Nephron progenitor cell (in vitro differentiated cells): ENCODE results near the gene CYP26B1.

Experiments used
- DNase-seq: peaks from one replicate; pipeline ENCODE4 v3.0.0; 2021
- H3K27ac Mint-ChIP-seq: 2 replicates; pipeline ENCODE4 v1.8.0; 2021; ENCODE audit warnings: mild to moderate bottlenecking, moderate library complexity, mixed read lengths
- H3K27me3 Mint-ChIP-seq: 2 replicates; pipeline ENCODE4 v1.8.0; 2021; ENCODE audit warnings: mild to moderate bottlenecking, low read depth, mixed read lengths; ENCODE audit not compliant: poor library complexity
- H3K36me3 Mint-ChIP-seq: 2 replicates; pipeline ENCODE4 v1.8.0; 2021; ENCODE audit warnings: low read depth, mixed read lengths
- H3K4me1 Mint-ChIP-seq: 2 replicates; pipeline ENCODE4 v1.8.0; 2021; ENCODE audit warnings: mixed read lengths
- H3K4me3 Mint-ChIP-seq: 2 replicates; pipeline ENCODE4 v1.8.0; 2021; ENCODE audit warnings: mild to moderate bottlenecking, moderate library complexity, mixed read lengths
- H3K9me3 Mint-ChIP-seq: 2 replicates; pipeline ENCODE4 v1.8.0; 2021; ENCODE audit warnings: mild to moderate bottlenecking, moderate library complexity, mixed read lengths
- TF ChIP-seq, protein P1 (sequence below): fragments of 200-600 bp; sonication (generic); IDR thresholded peaks from 2 replicates; pipeline ENCODE4 v1.5.0; 2021; ENCODE audit warnings: antibody characterized with exemption

Gene CYP26B1, protein sequence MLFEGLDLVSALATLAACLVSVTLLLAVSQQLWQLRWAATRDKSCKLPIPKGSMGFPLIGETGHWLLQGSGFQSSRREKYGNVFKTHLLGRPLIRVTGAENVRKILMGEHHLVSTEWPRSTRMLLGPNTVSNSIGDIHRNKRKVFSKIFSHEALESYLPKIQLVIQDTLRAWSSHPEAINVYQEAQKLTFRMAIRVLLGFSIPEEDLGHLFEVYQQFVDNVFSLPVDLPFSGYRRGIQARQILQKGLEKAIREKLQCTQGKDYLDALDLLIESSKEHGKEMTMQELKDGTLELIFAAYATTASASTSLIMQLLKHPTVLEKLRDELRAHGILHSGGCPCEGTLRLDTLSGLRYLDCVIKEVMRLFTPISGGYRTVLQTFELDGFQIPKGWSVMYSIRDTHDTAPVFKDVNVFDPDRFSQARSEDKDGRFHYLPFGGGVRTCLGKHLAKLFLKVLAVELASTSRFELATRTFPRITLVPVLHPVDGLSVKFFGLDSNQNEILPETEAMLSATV

DNA sequence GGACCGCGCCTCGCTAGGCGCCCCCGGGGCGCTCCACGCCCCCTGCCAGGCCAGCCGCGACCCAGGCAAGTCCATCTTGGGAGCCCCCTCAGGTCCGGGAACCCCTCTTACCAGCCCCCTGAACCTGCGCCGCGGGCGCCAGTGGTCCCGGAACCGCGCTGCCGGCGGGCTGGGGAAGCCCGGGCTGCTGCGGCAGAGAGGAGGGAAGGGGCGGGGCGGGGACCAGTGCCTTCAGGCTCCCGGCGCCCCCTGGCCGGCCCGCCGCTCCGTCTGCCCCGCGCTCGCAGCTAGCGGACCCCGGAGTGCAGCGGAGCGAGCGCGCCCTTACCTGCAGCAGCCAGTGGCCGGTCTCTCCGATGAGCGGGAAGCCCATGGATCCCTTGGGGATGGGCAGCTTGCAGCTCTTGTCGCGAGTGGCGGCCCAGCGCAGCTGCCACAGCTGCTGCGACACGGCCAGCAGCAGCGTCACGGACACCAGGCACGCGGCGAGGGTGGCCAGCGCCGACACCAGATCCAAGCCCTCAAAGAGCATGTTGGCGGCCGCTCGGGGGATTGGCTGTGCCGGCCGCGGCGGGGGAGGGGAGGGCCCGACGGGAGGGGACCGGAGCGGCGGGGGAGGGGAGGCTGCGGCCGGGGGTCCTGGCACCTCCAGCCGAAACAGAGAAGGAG is at the start of gene CYP26B1:
Gene CYP26B1, minus strand, starts transcription at position 560 of the 669 bp plus-strand sequence. Its CDS starts 28 bp downstream, at position 532.
- TF ChIP-seq, protein P1, sequence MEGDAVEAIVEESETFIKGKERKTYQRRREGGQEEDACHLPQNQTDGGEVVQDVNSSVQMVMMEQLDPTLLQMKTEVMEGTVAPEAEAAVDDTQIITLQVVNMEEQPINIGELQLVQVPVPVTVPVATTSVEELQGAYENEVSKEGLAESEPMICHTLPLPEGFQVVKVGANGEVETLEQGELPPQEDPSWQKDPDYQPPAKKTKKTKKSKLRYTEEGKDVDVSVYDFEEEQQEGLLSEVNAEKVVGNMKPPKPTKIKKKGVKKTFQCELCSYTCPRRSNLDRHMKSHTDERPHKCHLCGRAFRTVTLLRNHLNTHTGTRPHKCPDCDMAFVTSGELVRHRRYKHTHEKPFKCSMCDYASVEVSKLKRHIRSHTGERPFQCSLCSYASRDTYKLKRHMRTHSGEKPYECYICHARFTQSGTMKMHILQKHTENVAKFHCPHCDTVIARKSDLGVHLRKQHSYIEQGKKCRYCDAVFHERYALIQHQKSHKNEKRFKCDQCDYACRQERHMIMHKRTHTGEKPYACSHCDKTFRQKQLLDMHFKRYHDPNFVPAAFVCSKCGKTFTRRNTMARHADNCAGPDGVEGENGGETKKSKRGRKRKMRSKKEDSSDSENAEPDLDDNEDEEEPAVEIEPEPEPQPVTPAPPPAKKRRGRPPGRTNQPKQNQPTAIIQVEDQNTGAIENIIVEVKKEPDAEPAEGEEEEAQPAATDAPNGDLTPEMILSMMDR: no peak
- Mint-ChIP-seq H3K4me1 (peaks cover 56% of the 10 kb centered on the region), H3K36me3 (no peaks in the 10 kb centered on the region), H3K9me3 (peaks cover 6% of the 10 kb centered on the region), H3K4me3 (peak within 1 kb of the TSS; percentile 83), H3K27me3 (peaks cover 99% of the 10 kb centered on the region), H3K27ac (no peak within 1 kb of the TSS)
- peak; percentile 68 for DNase-seq

DNA sequence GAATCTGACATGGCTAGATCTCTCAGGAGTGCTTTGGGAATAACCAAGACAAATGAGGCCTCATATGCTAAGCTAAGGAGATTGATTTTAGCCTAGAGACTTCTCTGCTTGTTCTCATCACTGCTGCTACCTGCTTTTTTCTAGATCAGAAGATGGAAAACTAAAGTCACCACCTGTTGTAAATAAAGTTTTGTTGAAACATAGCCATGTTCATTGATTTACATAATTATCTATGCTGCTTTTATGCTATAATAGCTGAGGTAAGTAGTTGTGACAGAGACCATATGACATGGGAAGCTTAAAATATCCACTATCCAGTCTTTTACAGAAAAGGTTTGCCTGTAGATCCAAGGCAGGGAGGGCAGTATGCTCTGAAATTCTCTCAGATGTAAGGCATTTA is 46.1 kb upstream of the CYP26B1 start:
- no peaks in the 10 kb centered on the region for H3K36me3 Mint-ChIP-seq
- H3K27ac Mint-ChIP-seq: no peak overlapping the region
- no peak for DNase-seq
- no peaks in the 10 kb centered on the region for H3K4me1 Mint-ChIP-seq
- H3K27me3 Mint-ChIP-seq: peaks cover 4% of the 10 kb centered on the region
- no peak overlapping the region for H3K4me3 Mint-ChIP-seq
- TF ChIP-seq, protein P1: no peak
- no peaks in the 10 kb centered on the region for H3K9me3 Mint-ChIP-seq

DNA sequence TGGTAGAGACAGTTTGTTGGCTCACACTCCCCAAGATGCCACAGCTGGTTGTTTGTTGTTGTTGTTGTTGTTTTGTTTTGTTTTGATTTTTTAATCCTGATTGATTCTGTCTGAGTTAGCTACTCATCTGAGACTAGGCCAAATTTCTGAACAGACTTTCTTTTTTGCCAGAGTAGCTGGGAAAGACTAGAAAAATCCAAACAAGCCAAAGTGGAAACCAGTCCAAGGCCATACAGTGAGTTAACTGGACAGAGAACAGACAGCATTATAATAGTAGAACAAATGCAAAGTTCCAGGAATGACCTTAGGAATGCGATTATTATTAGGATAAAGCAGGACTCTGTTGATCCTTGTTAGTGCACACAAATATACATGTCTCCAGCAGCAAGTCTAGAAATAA is 43.8 kb upstream of the CYP26B1 start:
- TF ChIP-seq, protein P1: no peak

DNA sequence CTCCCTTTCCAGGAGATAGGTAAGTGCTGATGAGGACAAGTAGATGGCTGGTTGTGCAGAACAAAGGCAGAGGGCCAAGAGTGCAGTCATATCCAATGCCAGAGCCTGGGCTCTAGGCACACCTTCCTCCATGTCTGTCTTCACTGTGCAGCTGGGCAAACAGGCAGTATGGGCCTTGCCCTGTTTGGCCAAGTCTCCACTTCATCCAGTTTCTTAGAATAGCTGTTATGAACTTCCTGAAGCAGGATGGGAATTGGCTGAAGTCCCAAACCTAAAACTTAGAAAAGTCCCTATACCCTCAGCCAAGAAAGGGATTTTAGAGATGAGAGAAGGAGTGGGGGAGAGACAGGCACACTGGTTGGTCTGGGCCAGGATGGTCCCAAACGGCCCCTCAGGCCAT is 37.5 kb upstream of the CYP26B1 start:
- Mint-ChIP-seq H3K4me1 (peaks cover 17% of the 10 kb centered on the region), H3K27ac (no peak overlapping the region), H3K27me3 (no peaks in the 10 kb centered on the region), H3K9me3 (no peaks in the 10 kb centered on the region), H3K36me3 (peaks cover 5% of the 10 kb centered on the region), H3K4me3 (no peak overlapping the region)
- DNase-seq: no peak
- TF ChIP-seq, protein P1: no peak

More for the DNA sequence above, 43.8 kb upstream of the CYP26B1 start:
- DNase-seq: no peak
- Mint-ChIP-seq H3K27me3 (no peaks in the 10 kb centered on the region), H3K9me3 (no peaks in the 10 kb centered on the region), H3K4me3 (no peak overlapping the region), H3K36me3 (no peaks in the 10 kb centered on the region), H3K4me1 (no peaks in the 10 kb centered on the region), H3K27ac (no peak overlapping the region)

DNA sequence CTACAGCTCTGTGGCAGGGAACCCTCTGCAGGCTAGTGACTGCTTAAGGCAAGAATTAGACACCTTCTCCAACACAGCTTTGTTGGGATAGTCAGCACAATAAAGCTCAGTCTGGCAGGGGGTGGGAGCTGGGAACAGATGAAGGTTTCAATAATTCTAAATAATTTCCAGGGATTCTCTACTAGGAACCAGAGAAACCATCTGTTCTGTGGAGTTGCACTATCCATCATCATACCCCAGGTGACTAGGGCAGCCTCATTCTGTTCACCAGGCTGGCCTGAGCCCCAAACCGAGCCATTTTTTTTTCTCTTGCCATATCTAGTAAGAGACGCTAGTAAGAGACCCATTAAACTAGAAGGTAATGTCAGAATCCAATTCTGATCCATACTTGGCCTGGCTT is 35.8 kb upstream of the CYP26B1 start:
- H3K27ac Mint-ChIP-seq: no peak overlapping the region
- TF ChIP-seq, protein P1: no peak

More for the DNA sequence above, 35.8 kb upstream of the CYP26B1 start:
- Mint-ChIP-seq H3K4me3 (no peak overlapping the region), H3K27me3 (no peaks in the 10 kb centered on the region), H3K9me3 (no peaks in the 10 kb centered on the region), H3K36me3 (peaks cover 16% of the 10 kb centered on the region), H3K4me1 (peaks cover 17% of the 10 kb centered on the region)
- no peak for DNase-seq
